ENCODE measurements around the gene C3orf18. TPM values are rescaled to one million over a fixed set of nuclear protein-coding genes. Genes with fewer than 3 reads are reported as not detected.

The C3orf18 gene
- total and polyA plus RNA-seq, 9 of the 15 experiments (the other 6 are each of a cell fraction or from before 2014, with no cell fraction given) = 0.01 to 2.3 (median 0.94) TPM

DNA sequence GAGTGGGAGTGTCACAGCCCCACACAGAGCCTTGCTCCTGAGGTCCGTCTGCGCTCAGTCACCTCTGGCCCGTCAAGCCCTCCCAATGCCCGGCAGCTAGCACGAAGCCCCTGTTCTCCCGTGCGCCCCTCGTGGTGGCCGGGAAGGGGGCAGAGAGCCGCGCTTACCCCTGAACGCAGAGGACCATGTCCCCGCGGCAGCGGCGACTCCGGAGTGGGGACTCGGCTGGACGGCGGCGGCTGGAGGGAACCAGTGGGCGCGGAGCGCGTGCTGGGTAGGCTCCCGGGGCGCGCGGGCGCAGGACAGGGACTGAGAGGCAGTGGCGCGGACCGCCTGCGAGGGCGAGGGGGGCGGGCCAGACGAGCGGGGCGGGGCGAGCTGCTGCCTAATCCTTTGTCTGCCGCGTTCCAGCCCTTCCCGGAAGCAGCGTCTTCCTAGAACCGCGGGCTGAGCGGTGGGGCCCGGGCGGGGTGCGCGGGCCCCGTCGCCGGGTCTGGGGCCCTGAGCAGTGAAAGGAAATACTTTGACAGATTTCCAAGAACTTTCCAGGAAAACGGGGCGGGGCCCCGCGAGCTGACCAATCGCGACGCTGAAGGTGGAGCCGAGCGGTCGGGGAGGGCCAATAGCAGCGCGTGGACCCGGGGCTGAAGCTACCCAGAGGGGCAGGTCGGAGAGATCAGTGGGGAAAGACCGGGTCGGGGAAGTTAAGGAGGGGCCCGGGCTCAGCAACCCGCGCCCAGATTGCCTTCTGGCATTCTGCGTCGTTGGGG is 44.1 kb upstream of the C3orf18 start, which contains the start of gene CISH (continued):
- TF ChIP-seq, protein P1, sequence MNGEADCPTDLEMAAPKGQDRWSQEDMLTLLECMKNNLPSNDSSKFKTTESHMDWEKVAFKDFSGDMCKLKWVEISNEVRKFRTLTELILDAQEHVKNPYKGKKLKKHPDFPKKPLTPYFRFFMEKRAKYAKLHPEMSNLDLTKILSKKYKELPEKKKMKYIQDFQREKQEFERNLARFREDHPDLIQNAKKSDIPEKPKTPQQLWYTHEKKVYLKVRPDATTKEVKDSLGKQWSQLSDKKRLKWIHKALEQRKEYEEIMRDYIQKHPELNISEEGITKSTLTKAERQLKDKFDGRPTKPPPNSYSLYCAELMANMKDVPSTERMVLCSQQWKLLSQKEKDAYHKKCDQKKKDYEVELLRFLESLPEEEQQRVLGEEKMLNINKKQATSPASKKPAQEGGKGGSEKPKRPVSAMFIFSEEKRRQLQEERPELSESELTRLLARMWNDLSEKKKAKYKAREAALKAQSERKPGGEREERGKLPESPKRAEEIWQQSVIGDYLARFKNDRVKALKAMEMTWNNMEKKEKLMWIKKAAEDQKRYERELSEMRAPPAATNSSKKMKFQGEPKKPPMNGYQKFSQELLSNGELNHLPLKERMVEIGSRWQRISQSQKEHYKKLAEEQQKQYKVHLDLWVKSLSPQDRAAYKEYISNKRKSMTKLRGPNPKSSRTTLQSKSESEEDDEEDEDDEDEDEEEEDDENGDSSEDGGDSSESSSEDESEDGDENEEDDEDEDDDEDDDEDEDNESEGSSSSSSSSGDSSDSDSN (IDR thresholded peaks at IDR 0.05; ENCODE audit: borderline replicate concordance in 1 of 2, low read depth in 2 of 2, low read length in 2 of 2) = peak; percentile 75 to 91; a peak in 2 of 4 replicates
- TF ChIP-seq, protein P2, sequence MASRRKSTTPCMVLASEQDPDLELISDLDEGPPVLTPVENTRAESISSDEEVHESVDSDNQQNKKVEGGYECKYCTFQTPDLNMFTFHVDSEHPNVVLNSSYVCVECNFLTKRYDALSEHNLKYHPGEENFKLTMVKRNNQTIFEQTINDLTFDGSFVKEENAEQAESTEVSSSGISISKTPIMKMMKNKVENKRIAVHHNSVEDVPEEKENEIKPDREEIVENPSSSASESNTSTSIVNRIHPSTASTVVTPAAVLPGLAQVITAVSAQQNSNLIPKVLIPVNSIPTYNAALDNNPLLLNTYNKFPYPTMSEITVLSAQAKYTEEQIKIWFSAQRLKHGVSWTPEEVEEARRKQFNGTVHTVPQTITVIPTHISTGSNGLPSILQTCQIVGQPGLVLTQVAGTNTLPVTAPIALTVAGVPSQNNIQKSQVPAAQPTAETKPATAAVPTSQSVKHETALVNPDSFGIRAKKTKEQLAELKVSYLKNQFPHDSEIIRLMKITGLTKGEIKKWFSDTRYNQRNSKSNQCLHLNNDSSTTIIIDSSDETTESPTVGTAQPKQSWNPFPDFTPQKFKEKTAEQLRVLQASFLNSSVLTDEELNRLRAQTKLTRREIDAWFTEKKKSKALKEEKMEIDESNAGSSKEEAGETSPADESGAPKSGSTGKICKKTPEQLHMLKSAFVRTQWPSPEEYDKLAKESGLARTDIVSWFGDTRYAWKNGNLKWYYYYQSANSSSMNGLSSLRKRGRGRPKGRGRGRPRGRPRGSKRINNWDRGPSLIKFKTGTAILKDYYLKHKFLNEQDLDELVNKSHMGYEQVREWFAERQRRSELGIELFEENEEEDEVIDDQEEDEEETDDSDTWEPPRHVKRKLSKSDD (conservative IDR thresholded peaks at IDR 0.05; ENCODE audit: low read length) = no peak
- TF ChIP-seq SREBF2 (CRISPR knock-in tag; IDR thresholded peaks at IDR 0.05) = no peak
- TF ChIP-seq, protein P3, sequence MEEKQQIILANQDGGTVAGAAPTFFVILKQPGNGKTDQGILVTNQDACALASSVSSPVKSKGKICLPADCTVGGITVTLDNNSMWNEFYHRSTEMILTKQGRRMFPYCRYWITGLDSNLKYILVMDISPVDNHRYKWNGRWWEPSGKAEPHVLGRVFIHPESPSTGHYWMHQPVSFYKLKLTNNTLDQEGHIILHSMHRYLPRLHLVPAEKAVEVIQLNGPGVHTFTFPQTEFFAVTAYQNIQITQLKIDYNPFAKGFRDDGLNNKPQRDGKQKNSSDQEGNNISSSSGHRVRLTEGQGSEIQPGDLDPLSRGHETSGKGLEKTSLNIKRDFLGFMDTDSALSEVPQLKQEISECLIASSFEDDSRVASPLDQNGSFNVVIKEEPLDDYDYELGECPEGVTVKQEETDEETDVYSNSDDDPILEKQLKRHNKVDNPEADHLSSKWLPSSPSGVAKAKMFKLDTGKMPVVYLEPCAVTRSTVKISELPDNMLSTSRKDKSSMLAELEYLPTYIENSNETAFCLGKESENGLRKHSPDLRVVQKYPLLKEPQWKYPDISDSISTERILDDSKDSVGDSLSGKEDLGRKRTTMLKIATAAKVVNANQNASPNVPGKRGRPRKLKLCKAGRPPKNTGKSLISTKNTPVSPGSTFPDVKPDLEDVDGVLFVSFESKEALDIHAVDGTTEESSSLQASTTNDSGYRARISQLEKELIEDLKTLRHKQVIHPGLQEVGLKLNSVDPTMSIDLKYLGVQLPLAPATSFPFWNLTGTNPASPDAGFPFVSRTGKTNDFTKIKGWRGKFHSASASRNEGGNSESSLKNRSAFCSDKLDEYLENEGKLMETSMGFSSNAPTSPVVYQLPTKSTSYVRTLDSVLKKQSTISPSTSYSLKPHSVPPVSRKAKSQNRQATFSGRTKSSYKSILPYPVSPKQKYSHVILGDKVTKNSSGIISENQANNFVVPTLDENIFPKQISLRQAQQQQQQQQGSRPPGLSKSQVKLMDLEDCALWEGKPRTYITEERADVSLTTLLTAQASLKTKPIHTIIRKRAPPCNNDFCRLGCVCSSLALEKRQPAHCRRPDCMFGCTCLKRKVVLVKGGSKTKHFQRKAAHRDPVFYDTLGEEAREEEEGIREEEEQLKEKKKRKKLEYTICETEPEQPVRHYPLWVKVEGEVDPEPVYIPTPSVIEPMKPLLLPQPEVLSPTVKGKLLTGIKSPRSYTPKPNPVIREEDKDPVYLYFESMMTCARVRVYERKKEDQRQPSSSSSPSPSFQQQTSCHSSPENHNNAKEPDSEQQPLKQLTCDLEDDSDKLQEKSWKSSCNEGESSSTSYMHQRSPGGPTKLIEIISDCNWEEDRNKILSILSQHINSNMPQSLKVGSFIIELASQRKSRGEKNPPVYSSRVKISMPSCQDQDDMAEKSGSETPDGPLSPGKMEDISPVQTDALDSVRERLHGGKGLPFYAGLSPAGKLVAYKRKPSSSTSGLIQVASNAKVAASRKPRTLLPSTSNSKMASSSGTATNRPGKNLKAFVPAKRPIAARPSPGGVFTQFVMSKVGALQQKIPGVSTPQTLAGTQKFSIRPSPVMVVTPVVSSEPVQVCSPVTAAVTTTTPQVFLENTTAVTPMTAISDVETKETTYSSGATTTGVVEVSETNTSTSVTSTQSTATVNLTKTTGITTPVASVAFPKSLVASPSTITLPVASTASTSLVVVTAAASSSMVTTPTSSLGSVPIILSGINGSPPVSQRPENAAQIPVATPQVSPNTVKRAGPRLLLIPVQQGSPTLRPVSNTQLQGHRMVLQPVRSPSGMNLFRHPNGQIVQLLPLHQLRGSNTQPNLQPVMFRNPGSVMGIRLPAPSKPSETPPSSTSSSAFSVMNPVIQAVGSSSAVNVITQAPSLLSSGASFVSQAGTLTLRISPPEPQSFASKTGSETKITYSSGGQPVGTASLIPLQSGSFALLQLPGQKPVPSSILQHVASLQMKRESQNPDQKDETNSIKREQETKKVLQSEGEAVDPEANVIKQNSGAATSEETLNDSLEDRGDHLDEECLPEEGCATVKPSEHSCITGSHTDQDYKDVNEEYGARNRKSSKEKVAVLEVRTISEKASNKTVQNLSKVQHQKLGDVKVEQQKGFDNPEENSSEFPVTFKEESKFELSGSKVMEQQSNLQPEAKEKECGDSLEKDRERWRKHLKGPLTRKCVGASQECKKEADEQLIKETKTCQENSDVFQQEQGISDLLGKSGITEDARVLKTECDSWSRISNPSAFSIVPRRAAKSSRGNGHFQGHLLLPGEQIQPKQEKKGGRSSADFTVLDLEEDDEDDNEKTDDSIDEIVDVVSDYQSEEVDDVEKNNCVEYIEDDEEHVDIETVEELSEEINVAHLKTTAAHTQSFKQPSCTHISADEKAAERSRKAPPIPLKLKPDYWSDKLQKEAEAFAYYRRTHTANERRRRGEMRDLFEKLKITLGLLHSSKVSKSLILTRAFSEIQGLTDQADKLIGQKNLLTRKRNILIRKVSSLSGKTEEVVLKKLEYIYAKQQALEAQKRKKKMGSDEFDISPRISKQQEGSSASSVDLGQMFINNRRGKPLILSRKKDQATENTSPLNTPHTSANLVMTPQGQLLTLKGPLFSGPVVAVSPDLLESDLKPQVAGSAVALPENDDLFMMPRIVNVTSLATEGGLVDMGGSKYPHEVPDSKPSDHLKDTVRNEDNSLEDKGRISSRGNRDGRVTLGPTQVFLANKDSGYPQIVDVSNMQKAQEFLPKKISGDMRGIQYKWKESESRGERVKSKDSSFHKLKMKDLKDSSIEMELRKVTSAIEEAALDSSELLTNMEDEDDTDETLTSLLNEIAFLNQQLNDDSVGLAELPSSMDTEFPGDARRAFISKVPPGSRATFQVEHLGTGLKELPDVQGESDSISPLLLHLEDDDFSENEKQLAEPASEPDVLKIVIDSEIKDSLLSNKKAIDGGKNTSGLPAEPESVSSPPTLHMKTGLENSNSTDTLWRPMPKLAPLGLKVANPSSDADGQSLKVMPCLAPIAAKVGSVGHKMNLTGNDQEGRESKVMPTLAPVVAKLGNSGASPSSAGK (IDR thresholded peaks at IDR 0.05) = peak; percentile 84
- no peak for TF ChIP-seq NR3C1 (CRISPR knock-in tag; IDR thresholded peaks at IDR 0.05)
- peak; percentile 77 for TF ChIP-seq POLR2H (tag; IDR thresholded peaks at IDR 0.05; ENCODE audit: low read depth)
- TF ChIP-seq HSF4 (CRISPR knock-in tag; IDR thresholded peaks at IDR 0.05; ENCODE audit: borderline replicate concordance) = no peak
- no peak for TF ChIP-seq NR2F6 (CRISPR knock-in tag; IDR thresholded peaks at IDR 0.05)
- no peak for TF ChIP-seq CBX5 (IDR thresholded peaks at IDR 0.05; ENCODE audit: borderline replicate concordance, low read depth)
